AG10803 (cell line): Measurements from ENCODE around the gene BACE1.
"Not testable (repeated sequence)": the region's sequence is repeated elsewhere in the genome, so short reads cannot be mapped to it uniquely, and the experiment has no call there.

ENCODE experiments used
- DNase-seq: peaks from one replicate; pipeline ENCODE4 v3.0.0; 2010; ENCODE audit warnings: low read depth
- H3K4me3 ChIP-seq: 2 replicates; pipeline ENCODE4 v1.5.1; 2011; ENCODE audit warnings: mild to moderate bottlenecking, low read length, control low read depth
- TF ChIP-seq, protein P1 (sequence below): conservative IDR thresholded peaks from 2 replicates; pipeline ENCODE4 v1.5.1; 2011; ENCODE audit warnings: mild to moderate bottlenecking, low read length, control low read depth, inconsistent platforms

Gene BACE1

DNA sequence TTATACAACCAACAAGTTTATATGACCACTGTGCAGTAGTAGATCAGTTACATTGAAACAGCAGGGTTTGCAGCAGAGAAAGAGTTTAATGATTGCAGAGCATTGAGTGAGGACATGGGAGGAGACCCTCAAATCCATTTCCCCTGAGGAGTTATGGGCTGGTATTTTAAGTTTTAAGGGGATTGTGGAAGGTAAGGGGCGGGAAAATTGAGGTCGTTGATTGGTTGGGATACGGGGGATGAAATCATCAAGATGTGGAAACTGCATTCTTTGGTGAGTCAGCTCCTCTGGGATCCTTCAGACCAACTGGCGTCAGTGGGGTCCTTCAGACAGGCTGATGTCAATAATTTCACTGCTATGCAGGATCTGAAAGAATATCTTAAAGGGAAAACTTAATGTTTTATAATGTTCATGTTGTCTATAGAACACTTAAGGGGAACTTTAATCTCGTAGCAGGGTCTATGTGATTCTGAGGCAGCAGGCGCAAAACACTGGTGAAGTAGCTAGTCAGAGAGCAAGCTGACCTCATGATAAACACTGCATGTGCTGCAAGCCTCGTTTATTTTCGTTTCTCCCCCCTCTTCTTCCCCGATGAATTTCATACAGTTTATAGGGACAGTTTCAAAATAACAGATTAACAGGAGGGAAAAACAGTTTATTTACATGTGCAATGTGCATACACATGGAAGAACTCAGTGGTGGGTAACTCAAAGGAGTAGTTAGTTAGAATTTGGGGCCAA, 42.3 kb downstream of the BACE1 start:
- peak; percentile 71 for DNase-seq
- TF ChIP-seq, protein P1, sequence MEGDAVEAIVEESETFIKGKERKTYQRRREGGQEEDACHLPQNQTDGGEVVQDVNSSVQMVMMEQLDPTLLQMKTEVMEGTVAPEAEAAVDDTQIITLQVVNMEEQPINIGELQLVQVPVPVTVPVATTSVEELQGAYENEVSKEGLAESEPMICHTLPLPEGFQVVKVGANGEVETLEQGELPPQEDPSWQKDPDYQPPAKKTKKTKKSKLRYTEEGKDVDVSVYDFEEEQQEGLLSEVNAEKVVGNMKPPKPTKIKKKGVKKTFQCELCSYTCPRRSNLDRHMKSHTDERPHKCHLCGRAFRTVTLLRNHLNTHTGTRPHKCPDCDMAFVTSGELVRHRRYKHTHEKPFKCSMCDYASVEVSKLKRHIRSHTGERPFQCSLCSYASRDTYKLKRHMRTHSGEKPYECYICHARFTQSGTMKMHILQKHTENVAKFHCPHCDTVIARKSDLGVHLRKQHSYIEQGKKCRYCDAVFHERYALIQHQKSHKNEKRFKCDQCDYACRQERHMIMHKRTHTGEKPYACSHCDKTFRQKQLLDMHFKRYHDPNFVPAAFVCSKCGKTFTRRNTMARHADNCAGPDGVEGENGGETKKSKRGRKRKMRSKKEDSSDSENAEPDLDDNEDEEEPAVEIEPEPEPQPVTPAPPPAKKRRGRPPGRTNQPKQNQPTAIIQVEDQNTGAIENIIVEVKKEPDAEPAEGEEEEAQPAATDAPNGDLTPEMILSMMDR = no peak

DNA sequence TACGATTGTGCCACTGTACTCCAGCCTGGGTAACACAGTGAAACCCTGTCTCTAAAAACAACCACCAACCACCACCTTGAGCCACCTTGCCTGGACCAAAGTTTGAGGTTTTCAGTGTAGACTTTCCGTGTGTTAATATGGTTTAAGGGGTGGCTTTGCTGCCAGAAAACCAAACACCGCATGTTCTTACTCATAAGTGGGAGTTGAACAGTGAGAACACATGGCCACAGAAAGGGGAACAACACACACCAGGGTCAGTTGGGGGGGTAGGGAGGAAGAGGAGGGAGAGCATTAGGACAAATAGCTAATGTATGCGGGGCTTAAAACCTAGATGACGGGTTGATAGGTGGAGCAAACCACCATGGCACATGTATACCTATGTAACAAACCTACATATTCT, 43.9 kb downstream of the BACE1 start:
- H3K4me3 ChIP-seq, DNase-seq: not testable (repeated sequence)

More for the DNA sequence above, 42.3 kb downstream of the BACE1 start:
- H3K4me3 ChIP-seq = no peak overlapping the region

DNA sequence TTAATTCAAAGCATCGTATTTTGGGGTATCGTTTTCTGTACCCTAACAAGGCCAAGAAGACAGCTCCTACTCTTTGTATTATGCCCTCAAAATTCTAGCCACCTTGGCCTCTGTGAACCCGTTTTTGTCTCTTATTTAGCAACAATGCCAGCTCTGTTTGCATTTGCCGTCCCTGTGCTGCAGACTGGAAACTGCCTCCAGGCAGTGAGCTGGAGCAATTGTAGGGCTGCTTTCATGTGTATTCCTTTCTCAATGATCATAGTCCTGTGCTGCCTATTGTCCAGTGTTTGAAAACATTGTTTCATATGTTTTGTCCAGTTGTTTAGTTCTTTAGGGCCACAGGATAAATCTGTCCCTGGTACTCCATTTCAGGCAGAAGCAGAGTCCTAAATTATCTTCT, 44.8 kb downstream of the BACE1 start:
- no peak for DNase-seq
- H3K4me3 ChIP-seq = no peak overlapping the region
- TF ChIP-seq, protein P1 = no peak

DNA sequence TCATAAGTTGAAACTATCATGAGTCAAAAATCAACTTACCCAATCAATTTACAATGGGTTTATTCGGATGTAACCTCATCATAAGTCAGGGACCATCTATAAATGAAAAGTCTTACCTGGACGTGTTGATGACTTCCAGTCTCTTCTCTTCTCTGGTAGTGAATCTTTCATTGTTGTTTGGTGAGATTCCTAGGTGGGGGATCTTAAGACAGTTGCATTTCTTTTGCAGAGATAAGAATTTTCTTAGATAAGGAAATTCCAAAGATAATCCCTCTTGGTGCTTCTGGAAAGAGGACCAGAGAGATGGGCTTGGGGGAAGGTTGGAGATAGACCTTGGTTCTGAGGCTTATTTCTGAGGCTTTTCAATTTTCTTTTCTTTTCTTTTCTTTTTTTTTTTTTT, 46.2 kb downstream of the BACE1 start:
- TF ChIP-seq, protein P1 = no peak
- no peak for DNase-seq
- no peak overlapping the region for H3K4me3 ChIP-seq

DNA sequence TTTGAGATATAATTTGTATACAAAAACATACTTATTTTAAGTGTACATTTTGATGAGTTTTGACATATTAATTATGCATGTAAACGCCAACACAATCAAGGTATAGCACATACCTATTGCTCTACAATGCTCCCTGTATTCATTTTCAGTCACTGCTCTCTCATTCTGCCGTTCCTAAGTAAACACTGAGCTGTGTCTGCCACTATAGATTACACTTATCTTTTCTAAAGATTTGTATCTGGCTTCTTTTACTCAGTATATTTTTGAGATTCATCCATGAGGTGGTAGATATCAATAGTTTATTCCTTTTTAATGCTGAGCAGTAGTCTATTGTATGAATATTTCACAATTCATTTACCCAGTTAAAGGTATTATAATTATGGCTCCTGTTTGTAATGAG, 50.3 kb downstream of the BACE1 start:
- no peak for DNase-seq
- no peak overlapping the region for H3K4me3 ChIP-seq
- TF ChIP-seq, protein P1 = no peak

DNA sequence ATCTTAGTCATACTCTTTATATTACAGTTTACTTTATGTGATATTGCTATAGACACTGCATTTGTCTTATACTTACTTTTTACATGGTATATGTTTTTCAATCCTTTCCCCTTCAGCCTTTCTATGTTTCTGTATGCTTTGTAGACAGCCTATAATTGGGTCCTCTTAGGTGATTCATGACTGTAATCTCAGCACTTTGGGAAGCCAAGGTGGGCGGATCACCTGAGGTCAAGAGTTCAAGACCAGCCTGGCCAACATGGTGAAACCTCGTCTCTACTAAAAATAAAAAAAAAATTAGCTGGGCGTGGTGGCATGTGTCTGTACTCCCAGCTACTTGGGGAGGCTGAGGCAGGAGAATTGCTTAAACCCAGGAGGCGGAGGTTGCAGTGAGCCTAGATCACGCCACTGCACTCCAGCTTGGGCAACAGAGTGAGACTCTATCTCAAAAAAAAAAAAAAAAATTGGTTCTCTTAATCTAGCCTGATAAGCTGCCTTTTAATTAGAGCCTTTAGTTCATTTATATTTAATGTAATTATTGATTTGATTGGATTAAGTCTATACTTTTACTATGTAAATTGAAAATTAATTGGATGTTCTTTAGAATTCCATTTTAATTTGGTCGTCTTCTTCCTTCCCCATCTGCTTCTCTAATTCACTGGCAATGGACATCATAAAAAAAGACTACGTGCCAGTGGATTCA, 51.3 kb downstream of the BACE1 start:
- DNase-seq, H3K4me3 ChIP-seq: not testable (repeated sequence)

DNA sequence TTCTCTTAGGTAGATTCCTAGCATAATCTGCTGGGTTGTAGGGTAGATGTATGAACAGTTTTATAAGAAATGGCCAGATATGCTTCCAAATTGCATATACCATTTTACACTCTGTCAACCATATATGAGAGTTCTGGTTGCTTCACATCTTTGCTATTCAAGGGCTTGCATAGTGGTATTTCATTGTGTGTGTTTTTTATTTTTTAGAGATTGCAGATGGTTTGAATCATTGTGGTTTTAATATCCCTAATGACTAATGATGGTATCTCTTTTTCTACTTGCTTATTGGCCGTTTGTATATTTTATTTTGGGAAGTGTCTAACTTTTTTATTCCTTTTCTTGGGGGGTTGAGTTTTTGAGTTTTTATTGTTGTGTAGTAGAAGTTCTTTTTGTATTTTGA, 56.6 kb downstream of the BACE1 start:
- no peak overlapping the region for H3K4me3 ChIP-seq
- DNase-seq = peak; percentile 75
- TF ChIP-seq, protein P1 = no peak

DNA sequence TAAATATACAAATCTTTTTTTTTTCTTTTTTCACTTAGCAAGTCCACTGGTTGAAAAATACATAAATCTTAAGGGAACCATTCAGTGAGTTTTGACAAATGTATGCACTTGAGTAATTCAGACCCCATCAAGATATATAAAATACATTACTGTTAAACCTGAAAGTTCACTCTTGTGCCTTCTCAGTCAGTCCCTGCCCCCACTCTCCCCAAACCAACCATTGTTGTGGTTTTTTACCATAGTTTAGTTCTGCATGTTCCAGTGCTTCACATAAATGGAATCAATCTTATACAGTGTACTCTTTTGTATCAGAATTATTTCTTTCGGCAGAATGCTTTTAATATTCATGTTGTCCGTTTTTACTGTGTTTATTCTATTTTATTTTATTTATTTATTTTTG, 57.5 kb downstream of the BACE1 start:
- TF ChIP-seq, protein P1 = no peak
- no peak for DNase-seq
- no peak overlapping the region for H3K4me3 ChIP-seq
